Measurements from ENCODE around the gene CCDC106.

The CCDC106 gene

GRCh38 chr19:55670280-55671053 lies 22.5 kb downstream of the CCDC106 start:
- no peak for DNase-seq

- DNase-seq = no peak
Measured at GRCh38 chr19:55671054-55671378, 23.0 kb downstream of the CCDC106 start.

GRCh38 chr19:55672418-55672817 lies 24.4 kb downstream of the CCDC106 start:
- DNase-seq = no peak

- no peak for DNase-seq
Measured at GRCh38 chr19:55673465-55673864, 25.5 kb downstream of the CCDC106 start.

GRCh38 chr19:55673889-55674288 lies 25.9 kb downstream of the CCDC106 start:
- no peak for DNase-seq

GRCh38 chr19:55674459-55674840 lies 26.4 kb downstream of the CCDC106 start:
- no peak for DNase-seq

- peak; percentile 98 for DNase-seq
Measured at GRCh38 chr19:55674841-55675660, 27.0 kb downstream of the CCDC106 start, which contains the start of gene EPN1. TSS of gene EPN1 (plus strand) at chr19:55675226. CDS start at chr19:55678628, 3,402 bp downstream.

GRCh38 chr19:55675661-55676354 lies 27.8 kb downstream of the CCDC106 start:
- no peak for DNase-seq

- DNase-seq = no peak
Measured at GRCh38 chr19:55676383-55676782, 28.4 kb downstream of the CCDC106 start.

- DNase-seq = no peak
Measured at GRCh38 chr19:55676889-55677505, 29.0 kb downstream of the CCDC106 start.

- no peak for DNase-seq
Measured at GRCh38 chr19:55677572-55678028, 29.6 kb downstream of the CCDC106 start.

GRCh38 chr19:55678121-55678671 lies 30.2 kb downstream of the CCDC106 start:
- DNase-seq = no peak

GRCh38 chr19:55679343-55680257 lies 31.6 kb downstream of the CCDC106 start:
- no peak for DNase-seq

- DNase-seq = no peak
Measured at GRCh38 chr19:55680339-55681130, 32.5 kb downstream of the CCDC106 start.

- DNase-seq = no peak
Measured at GRCh38 chr19:55681131-55682092, 33.4 kb downstream of the CCDC106 start.

GRCh38 chr19:55683449-55684261 lies 35.6 kb downstream of the CCDC106 start:
- DNase-seq = no peak

GRCh38 chr19:55684946-55685681 lies 37.1 kb downstream of the CCDC106 start:
- no peak for DNase-seq

- no peak for DNase-seq
Measured at GRCh38 chr19:55685776-55686175, 37.8 kb downstream of the CCDC106 start.

Data from activated CD8-positive, alpha-beta memory T cell treated with anti-CD3 and anti-CD28 coated beads, Interleukin-2, amount 50 U/mL, for 4 hours (primary cell).